ENCODE measurements around the gene TMEM207.

- TF ChIP-seq POLR2A (IDR thresholded peaks at IDR 0.05), result no peak
- no peak for TF ChIP-seq CTCF (IDR thresholded peaks at IDR 0.05)
Observed at GRCh38 chr3:190433626-190434025, 16.1 kb downstream of the TMEM207 start.

Measured in lower leg skin (tissue), 3 donors.